Heart left ventricle (tissue), 13 donors: ENCODE results near the gene EP400.

Experiments used
- POLR2A ChIP-seq, 2 donors: fragments of 450-650 bp; IDR thresholded peaks; one replicate each; pipeline ENCODE4 v1.6.1; 2017; ENCODE audit warnings: antibody characterized with exemption in 2 of 2, mild to moderate bottlenecking in 2 of 2, moderate library complexity in 2 of 2
- TF ChIP-seq, protein P1 (sequence below), 12 donors: fragments of 200-600 bp; sonication (generic) in 4 of 12; IDR thresholded peaks; one replicate each; pipeline versions ENCODE4 v1.5.0 to v1.8.0; 2018 to 2022; ENCODE audit warnings: antibody characterized with exemption in 12 of 12, mild to moderate bottlenecking in 5 of 12
- donor health status: ischemic (EF 13 %, LVEDD 7.1; RV severe dilation, severe dysfunction).
- donor health status: DM: no; HTN: yes; CAD: no.
- donor health status: DM: no; HTN: no; CAD: no.
- donor health status: ischemic (EF 25% LVEDD 6.9; RV normal size, moderate dysfunction).
- donor health status: ischemic (EF 25% LVEDD 5.7; RV mildly dilated, moderate dysfunction).
- donor health status: ischemic (EF 35%, LVEDD 5.7; RV mildly dilated, moderate dysfunction).
- donor health status: nonischemic (EF 11% LVEDD 7.7; RV severe dilation, severe dysfunction).
- donor health status: DM: yes; HTN: yes; CAD: no.
- donor health status: PGD.
- donor health status: ischemic (EF 29% LVEDD 5.4; RV normal size, mild dysfunction).
- donor health status: nonischemic (EF 23%, LVEDD 6.1; RV moderate dilation, normal function).

DNA sequence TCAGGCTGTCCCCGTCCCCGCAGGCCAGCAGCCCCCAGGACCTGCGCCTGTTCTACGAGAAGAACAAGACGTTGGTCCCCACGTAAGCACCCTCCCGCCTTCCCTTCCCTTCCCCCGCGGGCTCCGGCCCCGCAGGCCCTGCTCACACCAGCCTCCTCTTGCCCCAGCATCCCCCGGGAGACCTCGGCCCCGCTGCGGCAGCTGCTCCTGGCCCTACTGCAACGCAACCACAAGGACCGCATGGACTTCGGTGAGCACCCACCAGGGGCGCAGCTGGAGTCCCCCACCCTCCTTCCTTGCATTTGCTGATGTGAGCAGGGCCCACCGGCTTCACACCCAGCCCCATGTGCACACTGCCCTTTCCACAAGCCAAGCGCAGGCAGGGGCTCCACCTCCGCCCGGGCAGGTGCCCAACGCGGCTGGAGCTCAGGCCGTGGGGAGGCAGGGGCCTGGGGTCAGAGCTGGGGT, 40.0 kb upstream of the EP400 start:
- no peak for TF ChIP-seq POLR2A (IDR thresholded peaks at IDR 0.05)
- TF ChIP-seq, protein P1, sequence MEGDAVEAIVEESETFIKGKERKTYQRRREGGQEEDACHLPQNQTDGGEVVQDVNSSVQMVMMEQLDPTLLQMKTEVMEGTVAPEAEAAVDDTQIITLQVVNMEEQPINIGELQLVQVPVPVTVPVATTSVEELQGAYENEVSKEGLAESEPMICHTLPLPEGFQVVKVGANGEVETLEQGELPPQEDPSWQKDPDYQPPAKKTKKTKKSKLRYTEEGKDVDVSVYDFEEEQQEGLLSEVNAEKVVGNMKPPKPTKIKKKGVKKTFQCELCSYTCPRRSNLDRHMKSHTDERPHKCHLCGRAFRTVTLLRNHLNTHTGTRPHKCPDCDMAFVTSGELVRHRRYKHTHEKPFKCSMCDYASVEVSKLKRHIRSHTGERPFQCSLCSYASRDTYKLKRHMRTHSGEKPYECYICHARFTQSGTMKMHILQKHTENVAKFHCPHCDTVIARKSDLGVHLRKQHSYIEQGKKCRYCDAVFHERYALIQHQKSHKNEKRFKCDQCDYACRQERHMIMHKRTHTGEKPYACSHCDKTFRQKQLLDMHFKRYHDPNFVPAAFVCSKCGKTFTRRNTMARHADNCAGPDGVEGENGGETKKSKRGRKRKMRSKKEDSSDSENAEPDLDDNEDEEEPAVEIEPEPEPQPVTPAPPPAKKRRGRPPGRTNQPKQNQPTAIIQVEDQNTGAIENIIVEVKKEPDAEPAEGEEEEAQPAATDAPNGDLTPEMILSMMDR (IDR thresholded peaks at IDR 0.05) = no peak
